Neural crest cell (in vitro differentiated cells): Measurements from ENCODE around the gene AP5Z1. TPM values are rescaled to one million over a fixed set of nuclear protein-coding genes. Genes with fewer than 3 reads are reported as not detected.
A peak's percentile ranks its signal among the peaks of the same experiment; 100 is the strongest.

Experiments
- DNase-seq: peaks from one replicate; pipeline ENCODE4 v3.0.0; 2021; ENCODE audit warnings: low read depth, mixed read lengths, low spot score
- H3K27ac Mint-ChIP-seq: one replicate; pipeline ENCODE4 v1.8.0; 2021; ENCODE audit warnings: mild to moderate bottlenecking, mixed read lengths; ENCODE audit not compliant: unreplicated experiment
- H3K27me3 Mint-ChIP-seq: 2 replicates; pipeline ENCODE4 v1.8.0; 2021; ENCODE audit warnings: low read depth, mild to moderate bottlenecking, mixed read lengths
- H3K36me3 Mint-ChIP-seq: 2 replicates; pipeline ENCODE4 v1.8.0; 2021; ENCODE audit warnings: low read depth, mild to moderate bottlenecking, mixed read lengths
- H3K4me1 Mint-ChIP-seq: 2 replicates; pipeline ENCODE4 v1.8.0; 2021; ENCODE audit warnings: mixed read lengths
- H3K4me3 Mint-ChIP-seq: one replicate; pipeline ENCODE4 v1.8.0; 2021; ENCODE audit warnings: mild to moderate bottlenecking, mixed read lengths
- H3K9me3 Mint-ChIP-seq: 2 replicates; pipeline ENCODE4 v1.8.0; 2021; ENCODE audit warnings: mixed read lengths
- total RNA-seq: library from RNA; stranded (reverse); gene quantifications from 2 replicates; pipeline ENCODE4 v1.2.1, GENCODE V29; 2021
- TF ChIP-seq, protein P1 (sequence below): fragments of 200-600 bp; sonication (generic); conservative IDR thresholded peaks from 2 replicates; pipeline ENCODE4 v1.5.0; 2021; ENCODE audit warnings: antibody characterized with exemption, mild to moderate bottlenecking

AP5Z1 gene
- total RNA-seq, 1 donor from 2014 or later = 37.6 TPM

DNA sequence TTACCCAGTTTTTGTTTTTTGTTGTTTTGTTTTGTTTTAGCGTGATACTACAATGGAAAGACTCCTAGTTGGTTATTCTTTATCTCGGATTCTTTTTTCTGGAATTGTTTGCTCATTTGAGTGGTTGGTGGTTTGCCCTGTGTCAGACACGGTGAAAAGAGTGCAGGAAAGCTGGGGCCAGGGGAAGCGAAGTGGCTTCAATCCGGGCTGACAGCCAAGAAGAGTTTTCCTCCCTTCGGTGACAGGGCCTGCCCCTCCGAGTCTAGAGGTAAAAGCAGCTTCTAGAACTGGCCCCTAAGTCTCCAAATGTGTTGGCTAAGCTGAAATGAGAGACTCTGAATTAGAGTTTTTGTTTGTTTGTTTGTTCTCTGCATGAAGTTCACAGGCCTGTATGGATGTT, 5.7 kb upstream of the AP5Z1 start:
- Mint-ChIP-seq H3K9me3 (no peaks in the 10 kb centered on the region), H3K36me3 (no peaks in the 10 kb centered on the region), H3K4me1 (peaks cover 13% of the 10 kb centered on the region), H3K27me3 (no peaks in the 10 kb centered on the region), H3K27ac (no peak overlapping the region), H3K4me3 (peak overlapping the region; percentile 6)
- TF ChIP-seq, protein P1, sequence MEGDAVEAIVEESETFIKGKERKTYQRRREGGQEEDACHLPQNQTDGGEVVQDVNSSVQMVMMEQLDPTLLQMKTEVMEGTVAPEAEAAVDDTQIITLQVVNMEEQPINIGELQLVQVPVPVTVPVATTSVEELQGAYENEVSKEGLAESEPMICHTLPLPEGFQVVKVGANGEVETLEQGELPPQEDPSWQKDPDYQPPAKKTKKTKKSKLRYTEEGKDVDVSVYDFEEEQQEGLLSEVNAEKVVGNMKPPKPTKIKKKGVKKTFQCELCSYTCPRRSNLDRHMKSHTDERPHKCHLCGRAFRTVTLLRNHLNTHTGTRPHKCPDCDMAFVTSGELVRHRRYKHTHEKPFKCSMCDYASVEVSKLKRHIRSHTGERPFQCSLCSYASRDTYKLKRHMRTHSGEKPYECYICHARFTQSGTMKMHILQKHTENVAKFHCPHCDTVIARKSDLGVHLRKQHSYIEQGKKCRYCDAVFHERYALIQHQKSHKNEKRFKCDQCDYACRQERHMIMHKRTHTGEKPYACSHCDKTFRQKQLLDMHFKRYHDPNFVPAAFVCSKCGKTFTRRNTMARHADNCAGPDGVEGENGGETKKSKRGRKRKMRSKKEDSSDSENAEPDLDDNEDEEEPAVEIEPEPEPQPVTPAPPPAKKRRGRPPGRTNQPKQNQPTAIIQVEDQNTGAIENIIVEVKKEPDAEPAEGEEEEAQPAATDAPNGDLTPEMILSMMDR = no peak
- DNase-seq = no peak

DNA sequence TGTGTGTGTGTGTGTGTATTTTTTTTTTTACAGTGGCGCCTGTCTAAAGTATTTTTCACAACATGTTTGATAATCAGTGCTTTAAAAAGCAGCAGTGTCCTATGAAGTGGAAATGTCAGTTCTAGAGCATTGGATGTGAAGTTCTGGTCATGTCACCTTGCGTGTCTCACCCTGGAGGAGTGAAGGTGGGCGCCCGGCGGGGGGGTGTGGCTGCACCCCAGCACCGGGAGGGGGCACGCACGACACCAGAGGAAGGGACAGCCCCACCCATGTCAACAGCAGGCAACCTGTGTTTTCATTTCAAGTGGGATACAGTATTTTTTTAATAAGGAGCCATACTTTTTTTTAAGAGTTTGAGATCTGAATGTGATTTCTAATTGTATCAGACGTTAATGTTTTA, 4.5 kb upstream of the AP5Z1 start:
- Mint-ChIP-seq H3K27me3 (no peaks in the 10 kb centered on the region), H3K4me1 (peaks cover 23% of the 10 kb centered on the region), H3K4me3 (peak overlapping the region; percentile 69), H3K9me3 (no peaks in the 10 kb centered on the region), H3K27ac (no peak overlapping the region), H3K36me3 (no peaks in the 10 kb centered on the region)
- no peak for DNase-seq
- TF ChIP-seq, protein P1 = no peak

GRCh38 chr7:4771737-4772136, 3.7 kb upstream of the AP5Z1 start:
- Mint-ChIP-seq H3K27ac (no peak overlapping the region), H3K36me3 (no peaks in the 10 kb centered on the region), H3K4me3 (no peak overlapping the region), H3K27me3 (no peaks in the 10 kb centered on the region), H3K9me3 (no peaks in the 10 kb centered on the region), H3K4me1 (peaks cover 29% of the 10 kb centered on the region)
- TF ChIP-seq, protein P1 = no peak
- DNase-seq = no peak

GRCh38 chr7:4772306-4772705, 3.1 kb upstream of the AP5Z1 start:
- H3K9me3 Mint-ChIP-seq = no peaks in the 10 kb centered on the region
- no peak for DNase-seq
- no peak overlapping the region for H3K27ac Mint-ChIP-seq
- H3K4me3 Mint-ChIP-seq = no peak overlapping the region
- H3K27me3 Mint-ChIP-seq = no peaks in the 10 kb centered on the region
- H3K36me3 Mint-ChIP-seq = no peaks in the 10 kb centered on the region
- TF ChIP-seq, protein P1 = no peak
- peaks cover 33% of the 10 kb centered on the region for H3K4me1 Mint-ChIP-seq

DNA sequence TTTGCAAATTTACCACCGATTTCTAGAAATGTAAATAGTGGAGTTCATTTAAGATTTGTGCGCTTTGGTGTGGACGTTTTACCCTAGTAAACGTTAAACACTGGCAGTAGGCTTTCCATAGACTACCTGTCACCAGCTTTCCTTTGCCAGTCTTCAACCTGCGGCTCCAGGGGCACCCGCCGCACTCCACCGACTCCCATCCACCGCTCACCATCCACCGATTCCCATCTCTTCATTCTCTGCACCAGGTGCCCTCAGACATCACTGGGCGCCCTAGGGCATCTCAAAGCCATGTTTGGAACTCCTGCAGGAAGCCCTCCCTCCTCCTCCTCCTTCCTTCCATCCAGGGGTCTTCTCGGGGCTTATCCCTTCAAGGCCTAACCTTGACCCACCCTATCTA, 1.4 kb upstream of the AP5Z1 start:
- no peaks in the 10 kb centered on the region for H3K9me3 Mint-ChIP-seq
- peak overlapping the region; percentile 98 for H3K4me3 Mint-ChIP-seq
- peaks cover 27% of the 10 kb centered on the region for H3K4me1 Mint-ChIP-seq
- H3K27me3 Mint-ChIP-seq = no peaks in the 10 kb centered on the region
- peaks cover 3% of the 10 kb centered on the region for H3K36me3 Mint-ChIP-seq
- TF ChIP-seq, protein P1 = no peak
- no peak overlapping the region for H3K27ac Mint-ChIP-seq
- DNase-seq = no peak

DNA sequence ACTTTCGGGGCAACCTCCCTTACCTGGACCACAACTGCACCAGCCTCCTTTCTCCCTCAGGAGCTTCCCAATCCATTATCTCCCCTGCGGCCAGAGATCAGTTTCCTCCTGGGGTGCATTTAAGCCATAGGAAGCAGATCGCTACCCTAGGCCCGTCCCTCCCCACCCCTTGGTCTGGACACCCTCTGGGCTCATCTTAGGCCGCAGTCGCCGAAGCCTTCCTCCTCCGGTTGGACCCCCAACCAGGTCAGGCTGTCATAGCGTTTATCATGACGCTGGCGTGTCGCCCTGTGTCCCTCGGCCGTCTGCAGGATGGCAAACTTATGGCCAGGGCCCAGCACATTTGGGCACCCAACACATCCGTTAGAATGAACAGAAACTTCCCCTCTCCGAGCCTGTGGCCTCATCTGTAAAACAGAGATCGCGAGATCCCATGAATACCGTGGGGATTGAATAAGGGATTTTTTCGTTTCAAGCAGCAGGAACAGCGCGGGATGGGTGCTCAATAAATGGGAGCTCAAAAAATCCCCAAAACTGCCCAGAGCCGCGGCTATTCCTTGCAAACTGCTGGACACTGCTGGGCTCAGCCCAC, 669 bp upstream of the AP5Z1 start:
- peaks cover 3% of the 10 kb centered on the region for H3K36me3 Mint-ChIP-seq
- no peak for DNase-seq
- no peaks in the 10 kb centered on the region for H3K27me3 Mint-ChIP-seq
- TF ChIP-seq, protein P1 = no peak
- H3K9me3 Mint-ChIP-seq = no peaks in the 10 kb centered on the region
- peak overlapping the region; percentile 99 for H3K27ac Mint-ChIP-seq
- H3K4me1 Mint-ChIP-seq = peaks cover 27% of the 10 kb centered on the region
- H3K4me3 Mint-ChIP-seq = peak overlapping the region; percentile 98
